OCI-LY1 (cell line): ENCODE data around the gene SLK.

ENCODE experiments used
- H2AFZ ChIP-seq: fragments of 200-600 bp; sonication (generic), shearing (Covaris generic); 2 replicates; pipeline ENCODE4 v1.6.0; 2014; ENCODE audit warnings: antibody characterized with exemption, mild to moderate bottlenecking, low read length
- H3F3A ChIP-seq: fragments of 200-600 bp; sonication (generic), shearing (Covaris generic); 2 replicates; pipeline ENCODE4 v1.6.0; 2014; ENCODE audit warnings: mild to moderate bottlenecking, antibody characterized with exemption, low read length, moderate library complexity; ENCODE audit not compliant: insufficient read depth
- H3K27ac ChIP-seq: fragments of 200-600 bp; sonication (generic); 2 replicates; pipeline ENCODE4 v1.5.1; 2014; ENCODE audit warnings: low read length, mixed run types, mild to moderate bottlenecking, low read depth; ENCODE audit not compliant: poor library complexity, severe bottlenecking
- H3K27me3 ChIP-seq: fragments of 200-600 bp; sonication (generic); 2 replicates; pipeline ENCODE4 v1.6.0; 2014; ENCODE audit warnings: antibody characterized with exemption, mild to moderate bottlenecking, low read length, moderate library complexity; ENCODE audit not compliant: insufficient read depth
- H3K36me3 ChIP-seq: fragments of 200-600 bp; sonication (generic); 2 replicates; pipeline ENCODE4 v1.6.1; 2014; ENCODE audit warnings: mild to moderate bottlenecking, antibody characterized with exemption, low read length, moderate library complexity, mixed read lengths; ENCODE audit not compliant: insufficient read depth
- H3K4me1 ChIP-seq: fragments of 200-600 bp; sonication (generic); 2 replicates; pipeline ENCODE4 v1.5.1; 2014; ENCODE audit warnings: mild to moderate bottlenecking, low read length, moderate library complexity; ENCODE audit not compliant: insufficient read depth, severe bottlenecking
- H3K4me2 ChIP-seq: fragments of 200-600 bp; sonication (generic), shearing (Covaris generic); 2 replicates; pipeline ENCODE4 v1.6.1; 2014; ENCODE audit warnings: low read length
- H3K4me3 ChIP-seq: fragments of 200-600 bp; sonication (generic); 2 replicates; pipeline ENCODE4 v1.5.1; 2014; ENCODE audit warnings: low read length, low read depth, mild to moderate bottlenecking, mixed read lengths; ENCODE audit not compliant: poor library complexity, severe bottlenecking
- H3K79me2 ChIP-seq: fragments of 200-600 bp; shearing (Covaris generic); 2 replicates; pipeline ENCODE4 v1.6.1; 2016; ENCODE audit warnings: mixed run types, low read length, mixed read lengths; ENCODE audit not compliant: insufficient read depth
- H3K9ac ChIP-seq: fragments of 200-600 bp; sonication (generic), shearing (Covaris generic); 2 replicates; pipeline ENCODE4 v1.6.1; 2014; ENCODE audit warnings: mild to moderate bottlenecking, low read length, mixed read lengths
- H3K9me2 ChIP-seq: fragments of 200-600 bp; sonication (generic), shearing (Covaris generic); 2 replicates; pipeline ENCODE4 v1.6.1; 2014; ENCODE audit warnings: low read depth, mild to moderate bottlenecking, low read length, mixed read lengths
- H3K9me3 ChIP-seq: fragments of 200-600 bp; shearing (Covaris generic); 2 replicates; pipeline ENCODE4 v1.6.1; 2014; ENCODE audit warnings: low read length, mixed read lengths
- H4K20me1 ChIP-seq: fragments of 200-600 bp; sonication (generic), shearing (Covaris generic); 2 replicates; pipeline ENCODE4 v1.6.0; 2016; ENCODE audit warnings: mild to moderate bottlenecking, low read length; ENCODE audit not compliant: insufficient read depth
- EZH2 ChIP-seq: fragments of 200-600 bp; sonication (generic), shearing (Covaris generic); IDR thresholded peaks from 2 replicates; pipeline ENCODE4 v1.8.0; 2017; ENCODE audit warnings: borderline replicate concordance, mixed run types, mild to moderate bottlenecking, antibody characterized with exemption, low read length, moderate library complexity, mixed read lengths
- TF ChIP-seq, protein P1 (sequence below): fragments of 200-600 bp; sonication (generic), shearing (Covaris generic); IDR thresholded peaks from 2 replicates; pipeline ENCODE4 v1.5.1; 2017; ENCODE audit warnings: mild to moderate bottlenecking, antibody characterized with exemption, low read length, moderate library complexity, mixed read lengths

SLK gene

GRCh38 chr10:103932271-103932670 is 34.7 kb upstream of the SLK start:
- no peak overlapping the region for H3K4me2 ChIP-seq
- no peak for TF ChIP-seq EZH2
- TF ChIP-seq, protein P1, sequence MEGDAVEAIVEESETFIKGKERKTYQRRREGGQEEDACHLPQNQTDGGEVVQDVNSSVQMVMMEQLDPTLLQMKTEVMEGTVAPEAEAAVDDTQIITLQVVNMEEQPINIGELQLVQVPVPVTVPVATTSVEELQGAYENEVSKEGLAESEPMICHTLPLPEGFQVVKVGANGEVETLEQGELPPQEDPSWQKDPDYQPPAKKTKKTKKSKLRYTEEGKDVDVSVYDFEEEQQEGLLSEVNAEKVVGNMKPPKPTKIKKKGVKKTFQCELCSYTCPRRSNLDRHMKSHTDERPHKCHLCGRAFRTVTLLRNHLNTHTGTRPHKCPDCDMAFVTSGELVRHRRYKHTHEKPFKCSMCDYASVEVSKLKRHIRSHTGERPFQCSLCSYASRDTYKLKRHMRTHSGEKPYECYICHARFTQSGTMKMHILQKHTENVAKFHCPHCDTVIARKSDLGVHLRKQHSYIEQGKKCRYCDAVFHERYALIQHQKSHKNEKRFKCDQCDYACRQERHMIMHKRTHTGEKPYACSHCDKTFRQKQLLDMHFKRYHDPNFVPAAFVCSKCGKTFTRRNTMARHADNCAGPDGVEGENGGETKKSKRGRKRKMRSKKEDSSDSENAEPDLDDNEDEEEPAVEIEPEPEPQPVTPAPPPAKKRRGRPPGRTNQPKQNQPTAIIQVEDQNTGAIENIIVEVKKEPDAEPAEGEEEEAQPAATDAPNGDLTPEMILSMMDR, result no peak
- H3K36me3 ChIP-seq, result no peaks in the 10 kb centered on the region
- no peak overlapping the region for H3K27ac ChIP-seq
- H3K79me2 ChIP-seq, result no peaks in the 10 kb centered on the region
- H3K9me2 ChIP-seq, result no peaks in the 10 kb centered on the region
- no peaks in the 10 kb centered on the region for H3K9me3 ChIP-seq
- no peaks in the 10 kb centered on the region for H3K4me1 ChIP-seq
- H3K4me3 ChIP-seq, result no peak overlapping the region
- no peaks in the 10 kb centered on the region for H4K20me1 ChIP-seq
- 0 out of 2 replicates have a peak, but pooled peaks cover 5% of the 10 kb centered on the region for H3K27me3 ChIP-seq
- H3K9ac ChIP-seq, result no peak overlapping the region
- H2AFZ ChIP-seq, result no peak overlapping the region
- H3F3A ChIP-seq, result no peaks in the 10 kb centered on the region

DNA sequence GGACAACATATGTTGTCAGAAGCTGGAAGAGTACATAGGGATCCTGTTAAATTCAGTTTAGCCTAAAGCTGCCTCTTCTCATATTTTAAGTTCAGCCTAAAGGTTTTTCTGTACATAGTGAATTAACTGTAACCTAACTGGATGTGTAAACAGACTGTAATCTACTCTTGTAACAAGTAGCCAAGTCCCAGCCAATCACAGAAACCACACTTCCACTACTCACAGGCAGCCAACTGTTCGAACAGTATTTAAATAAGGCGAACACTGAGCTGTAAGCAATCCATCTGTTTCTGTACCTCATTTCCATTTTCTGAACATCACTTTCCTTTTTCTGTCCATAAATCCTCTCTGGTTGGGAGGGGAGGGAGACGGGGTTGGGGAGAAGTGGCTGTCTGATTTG is 34.0 kb upstream of the SLK start:
- Histone ChIP-seq H3K27ac (no peak overlapping the region), H3K79me2 (no peaks in the 10 kb centered on the region), H4K20me1 (no peaks in the 10 kb centered on the region), H3F3A (no peaks in the 10 kb centered on the region), H3K27me3 (0 out of 2 replicates have a peak, but pooled peaks cover 5% of the 10 kb centered on the region), H3K9me2 (no peaks in the 10 kb centered on the region), H3K36me3 (no peaks in the 10 kb centered on the region), H3K4me2 (no peak overlapping the region), H3K4me3 (no peak overlapping the region), H2AFZ (no peak overlapping the region), H3K9me3 (no peaks in the 10 kb centered on the region), H3K4me1 (no peaks in the 10 kb centered on the region), H3K9ac (no peak overlapping the region)
- TF ChIP-seq, protein P1, result no peak
- TF ChIP-seq EZH2, result no peak

DNA sequence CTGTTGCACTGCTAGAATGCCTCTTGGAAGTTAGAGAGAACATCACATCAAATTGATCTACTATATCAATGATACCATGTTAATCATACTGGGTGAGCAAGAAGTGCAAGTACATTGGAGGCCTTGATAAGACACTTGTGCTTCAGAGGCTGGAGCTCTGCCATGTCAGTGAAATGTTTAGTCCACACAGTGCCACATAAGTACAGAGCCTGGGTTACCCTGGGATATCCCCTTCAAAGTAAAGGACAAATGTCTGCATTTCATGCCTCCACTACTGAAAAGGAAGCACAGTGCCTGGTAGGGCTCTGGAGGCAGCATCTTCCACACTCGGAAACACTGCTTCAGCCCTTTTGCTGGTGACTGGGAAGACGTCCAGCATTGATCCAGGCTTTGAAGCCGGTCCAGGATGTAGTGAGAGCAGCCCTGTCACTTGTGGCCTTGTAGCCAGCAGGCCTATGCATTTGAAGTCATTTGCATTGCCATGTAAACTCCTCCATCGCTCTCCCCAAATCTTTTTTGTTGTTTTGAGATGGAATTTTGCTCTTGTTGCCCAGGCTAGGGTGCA is 33.3 kb upstream of the SLK start:
- Histone ChIP-seq H3K4me3 (no peak overlapping the region), H3K9me2 (no peaks in the 10 kb centered on the region), H3K9me3 (no peaks in the 10 kb centered on the region), H3K9ac (no peak overlapping the region), H4K20me1 (no peaks in the 10 kb centered on the region), H3K27ac (no peak overlapping the region), H3F3A (no peaks in the 10 kb centered on the region), H3K79me2 (no peaks in the 10 kb centered on the region), H2AFZ (no peak overlapping the region), H3K4me2 (no peak overlapping the region), H3K27me3 (0 out of 2 replicates have a peak, but pooled peaks cover 5% of the 10 kb centered on the region), H3K4me1 (no peaks in the 10 kb centered on the region), H3K36me3 (no peaks in the 10 kb centered on the region)
- TF ChIP-seq, protein P1, result no peak
- TF ChIP-seq EZH2, result no peak
